ENCODE results near the gene SERPINB10.

SERPINB10 gene

GRCh38 chr18:63980896-63981460, 73.2 kb downstream of the SERPINB10 start:
- no peak for DNase-seq (ENCODE audit: low read depth in 1 of 2, low spot score in 1 of 2)

DNA sequence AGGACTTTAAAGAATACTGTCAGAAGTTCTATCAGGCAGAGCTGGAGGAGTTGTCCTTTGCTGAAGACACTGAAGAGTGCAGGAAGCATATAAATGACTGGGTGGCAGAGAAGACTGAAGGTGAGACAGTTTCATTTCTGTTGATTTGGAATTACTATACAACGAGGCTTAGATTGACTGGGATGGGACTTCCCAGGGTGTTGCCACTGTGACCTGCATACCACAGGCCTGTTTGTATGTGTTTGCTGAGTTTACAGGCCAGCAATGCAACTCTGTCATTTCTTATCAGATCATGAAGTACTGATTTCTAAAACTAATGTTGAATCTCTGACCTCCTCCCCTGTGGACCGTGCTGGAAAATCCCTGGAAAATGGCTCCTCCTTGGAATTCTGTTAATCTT, 74.0 kb downstream of the SERPINB10 start:
- DNase-seq (ENCODE audit: low read depth in 1 of 2, low spot score in 1 of 2) = no peak

DNA sequence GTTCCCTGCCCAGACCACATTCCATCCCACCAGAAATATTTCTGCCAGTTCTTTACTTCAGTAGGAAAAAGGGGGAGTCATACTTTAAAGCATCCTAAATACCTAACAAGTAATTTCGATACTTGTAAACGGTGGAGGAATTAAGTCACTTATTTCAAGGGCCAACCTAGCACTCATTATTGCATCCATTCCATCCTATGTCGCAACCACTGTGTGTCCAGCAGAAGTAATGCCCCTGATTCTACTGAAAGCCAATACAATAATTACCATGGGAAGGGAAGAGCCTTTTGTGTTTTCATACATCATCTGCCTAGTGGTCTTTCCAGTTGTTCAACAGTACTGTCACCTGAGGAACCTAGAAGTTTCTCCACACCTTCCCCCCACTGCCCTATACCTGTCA, 74.6 kb downstream of the SERPINB10 start:
- DNase-seq (ENCODE audit: low read depth in 1 of 2, low spot score in 1 of 2) = no peak

All from activated T-helper 1 cell treated with anti-CD3 and anti-CD28 coated beads, Interleukin-2, amount 50 U/mL, for 16 hours (primary cell).